Measurements from ENCODE around the gene DSG2.

Gene DSG2

GRCh38 chr18:31576670-31577069 lies 78.7 kb downstream of the DSG2 start:
- TF ChIP-seq, protein P1, sequence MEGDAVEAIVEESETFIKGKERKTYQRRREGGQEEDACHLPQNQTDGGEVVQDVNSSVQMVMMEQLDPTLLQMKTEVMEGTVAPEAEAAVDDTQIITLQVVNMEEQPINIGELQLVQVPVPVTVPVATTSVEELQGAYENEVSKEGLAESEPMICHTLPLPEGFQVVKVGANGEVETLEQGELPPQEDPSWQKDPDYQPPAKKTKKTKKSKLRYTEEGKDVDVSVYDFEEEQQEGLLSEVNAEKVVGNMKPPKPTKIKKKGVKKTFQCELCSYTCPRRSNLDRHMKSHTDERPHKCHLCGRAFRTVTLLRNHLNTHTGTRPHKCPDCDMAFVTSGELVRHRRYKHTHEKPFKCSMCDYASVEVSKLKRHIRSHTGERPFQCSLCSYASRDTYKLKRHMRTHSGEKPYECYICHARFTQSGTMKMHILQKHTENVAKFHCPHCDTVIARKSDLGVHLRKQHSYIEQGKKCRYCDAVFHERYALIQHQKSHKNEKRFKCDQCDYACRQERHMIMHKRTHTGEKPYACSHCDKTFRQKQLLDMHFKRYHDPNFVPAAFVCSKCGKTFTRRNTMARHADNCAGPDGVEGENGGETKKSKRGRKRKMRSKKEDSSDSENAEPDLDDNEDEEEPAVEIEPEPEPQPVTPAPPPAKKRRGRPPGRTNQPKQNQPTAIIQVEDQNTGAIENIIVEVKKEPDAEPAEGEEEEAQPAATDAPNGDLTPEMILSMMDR (IDR thresholded peaks at IDR 0.05; ENCODE audit: low read depth, low read length), result no peak
- Histone ChIP-seq H3K27me3 (ENCODE audit: insufficient read depth, low read depth, severe bottlenecking) (peaks cover 11% of the 10 kb centered on the region), H3K9me3 (ENCODE audit: severe bottlenecking) (no peaks in the 10 kb centered on the region), H3K36me3 (no peaks in the 10 kb centered on the region), H3K4me3 (ENCODE audit: low read depth, low read length) (no peak overlapping the region), H3K27ac (no peak overlapping the region)
- DNase-seq, result no peak

DNA sequence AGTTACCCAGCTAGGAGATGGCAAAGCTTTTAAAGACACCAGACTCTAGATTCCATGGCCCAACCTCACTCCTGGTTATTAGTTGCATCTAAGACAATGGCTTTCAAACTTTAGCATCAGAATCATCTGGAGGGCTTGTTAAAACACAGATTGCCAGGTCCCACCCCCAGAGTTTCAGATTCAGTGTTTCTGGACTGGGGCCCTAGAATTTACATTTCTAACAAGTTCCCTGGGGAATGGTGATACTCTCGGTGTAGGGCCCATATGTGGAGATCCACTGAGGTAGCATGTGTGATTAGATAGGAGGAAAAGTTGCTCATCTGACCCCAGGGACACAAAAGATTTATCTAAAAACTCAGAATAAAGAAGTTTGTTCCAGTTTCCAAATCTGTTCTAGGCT lies 79.2 kb downstream of the DSG2 start:
- peaks cover 11% of the 10 kb centered on the region for H3K27me3 ChIP-seq (ENCODE audit: insufficient read depth, low read depth, severe bottlenecking)
- no peak overlapping the region for H3K27ac ChIP-seq
- no peaks in the 10 kb centered on the region for H3K36me3 ChIP-seq
- TF ChIP-seq, protein P1 (IDR thresholded peaks at IDR 0.05; ENCODE audit: low read depth, low read length), result no peak
- H3K9me3 ChIP-seq (ENCODE audit: severe bottlenecking), result no peaks in the 10 kb centered on the region
- no peak for DNase-seq
- H3K4me3 ChIP-seq (ENCODE audit: low read depth, low read length), result no peak overlapping the region

DNA sequence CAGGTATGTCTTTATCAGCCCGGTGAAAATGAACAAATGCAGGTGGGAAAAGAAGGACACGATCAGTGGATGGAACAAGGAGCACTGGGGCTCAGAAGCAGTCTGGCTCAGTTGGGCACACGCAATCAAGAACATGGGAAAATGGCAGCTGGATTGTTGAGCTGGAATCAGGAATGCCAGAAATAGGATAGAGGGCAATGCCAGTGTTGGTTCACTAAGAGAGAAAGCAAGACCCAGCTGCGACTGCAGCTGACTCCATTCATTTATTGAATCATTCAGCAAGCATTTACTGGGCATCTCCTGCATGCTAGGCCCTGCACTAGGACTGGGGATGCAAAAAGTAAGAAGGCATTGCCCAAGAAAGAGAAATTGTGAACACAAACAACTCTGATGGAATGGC lies 80.1 kb downstream of the DSG2 start:
- Histone ChIP-seq H3K9me3 (ENCODE audit: severe bottlenecking) (no peaks in the 10 kb centered on the region), H3K4me3 (ENCODE audit: low read depth, low read length) (no peak overlapping the region), H3K36me3 (no peaks in the 10 kb centered on the region), H3K27me3 (ENCODE audit: insufficient read depth, low read depth, severe bottlenecking) (peaks cover 6% of the 10 kb centered on the region), H3K27ac (no peak overlapping the region)
- no peak for DNase-seq
- TF ChIP-seq, protein P1 (IDR thresholded peaks at IDR 0.05; ENCODE audit: low read depth, low read length), result no peak

- Histone ChIP-seq H3K36me3 (no peaks in the 10 kb centered on the region), H3K27me3 (ENCODE audit: insufficient read depth, low read depth, severe bottlenecking) (peaks cover 3% of the 10 kb centered on the region), H3K27ac (no peak overlapping the region), H3K9me3 (ENCODE audit: severe bottlenecking) (no peaks in the 10 kb centered on the region), H3K4me3 (ENCODE audit: low read depth, low read length) (no peak overlapping the region)
- TF ChIP-seq, protein P1 (IDR thresholded peaks at IDR 0.05; ENCODE audit: low read depth, low read length), result no peak
- no peak for DNase-seq
Observed at GRCh38 chr18:31579375-31579774, 81.4 kb downstream of the DSG2 start.

DNA sequence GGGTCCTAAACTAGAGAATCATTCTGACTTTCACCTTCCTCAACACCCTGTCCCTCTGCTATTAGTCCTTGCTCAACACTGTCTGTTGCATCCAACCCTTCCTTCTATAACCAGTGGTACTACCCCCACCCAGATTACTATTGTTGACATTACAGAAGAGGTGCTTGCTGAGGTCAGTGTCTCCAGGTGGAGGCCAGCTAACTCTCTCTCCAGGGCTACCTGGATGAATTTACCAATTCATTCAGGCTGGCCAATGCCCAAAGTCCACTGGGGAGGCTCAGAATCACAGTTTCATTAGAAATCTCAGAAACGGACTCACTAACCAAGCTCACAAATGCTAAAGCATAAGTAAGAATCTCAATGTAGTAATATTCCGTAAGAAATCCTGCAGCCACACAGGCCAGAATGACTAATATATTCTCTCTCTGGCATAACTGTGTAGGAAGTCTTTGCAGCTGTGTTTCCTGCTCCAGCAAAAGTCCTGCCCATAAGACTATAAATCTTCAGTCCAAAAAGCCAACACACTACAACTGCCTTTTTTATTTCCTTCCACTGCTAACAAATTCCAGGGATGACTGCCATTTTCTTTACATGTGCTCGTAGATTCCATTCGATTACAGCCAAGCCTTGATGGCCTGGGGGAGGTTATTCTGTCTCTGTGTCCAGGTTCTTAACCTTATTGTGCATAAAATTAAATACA lies 83.7 kb downstream of the DSG2 start:
- TF ChIP-seq, protein P1 (IDR thresholded peaks at IDR 0.05; ENCODE audit: low read depth, low read length), result no peak
- Histone ChIP-seq H3K4me3 (ENCODE audit: low read depth, low read length) (no peak overlapping the region), H3K36me3 (no peaks in the 10 kb centered on the region), H3K27me3 (ENCODE audit: insufficient read depth, low read depth, severe bottlenecking) (peaks cover 3% of the 10 kb centered on the region), H3K27ac (no peak overlapping the region), H3K9me3 (ENCODE audit: severe bottlenecking) (no peaks in the 10 kb centered on the region)
- DNase-seq, result no peak

Measured in WERI-Rb-1 (cell line).